HUES64 (cell line): ENCODE results near the gene PRKCZ.

Experiments used
- H3K27ac ChIP-seq: 2 replicates; pipeline ENCODE4 v1.7.0; 2013; ENCODE audit warnings: low read depth, low read length, inconsistent platforms
- H3K27me3 ChIP-seq: 2 replicates; pipeline ENCODE4 v1.6.1; 2013; ENCODE audit warnings: mild to moderate bottlenecking, low read length; ENCODE audit not compliant: insufficient read depth
- H3K36me3 ChIP-seq: 2 replicates; pipeline ENCODE4 v1.6.1; 2013; ENCODE audit warnings: mild to moderate bottlenecking, low read length; ENCODE audit not compliant: insufficient read depth
- H3K4me1 ChIP-seq: 2 replicates; pipeline ENCODE4 v1.6.1; 2013; ENCODE audit warnings: mild to moderate bottlenecking, low read length, moderate library complexity; ENCODE audit not compliant: insufficient read depth
- H3K4me3 ChIP-seq: 2 replicates; pipeline ENCODE4 v1.5.1; 2013; ENCODE audit warnings: mild to moderate bottlenecking, low read length, moderate library complexity
- H3K9ac ChIP-seq: 2 replicates; pipeline ENCODE4 v1.6.1; 2013; ENCODE audit warnings: mild to moderate bottlenecking, low read depth, low read length
- H3K9me3 ChIP-seq: 2 replicates; pipeline ENCODE4 v1.6.1; 2013; ENCODE audit warnings: low read depth, low read length; ENCODE audit not compliant: insufficient read depth
- WGBS: fragments of 150-250, 120-280 bp; methylation state at CpG from one replicate; pipeline ENCODE4 v1.1.7; 2013; ENCODE audit warnings: missing lambda C conversion rate; 5-methylcytosine and 5-hydroxymethylcytosine counted together

Gene PRKCZ

DNA sequence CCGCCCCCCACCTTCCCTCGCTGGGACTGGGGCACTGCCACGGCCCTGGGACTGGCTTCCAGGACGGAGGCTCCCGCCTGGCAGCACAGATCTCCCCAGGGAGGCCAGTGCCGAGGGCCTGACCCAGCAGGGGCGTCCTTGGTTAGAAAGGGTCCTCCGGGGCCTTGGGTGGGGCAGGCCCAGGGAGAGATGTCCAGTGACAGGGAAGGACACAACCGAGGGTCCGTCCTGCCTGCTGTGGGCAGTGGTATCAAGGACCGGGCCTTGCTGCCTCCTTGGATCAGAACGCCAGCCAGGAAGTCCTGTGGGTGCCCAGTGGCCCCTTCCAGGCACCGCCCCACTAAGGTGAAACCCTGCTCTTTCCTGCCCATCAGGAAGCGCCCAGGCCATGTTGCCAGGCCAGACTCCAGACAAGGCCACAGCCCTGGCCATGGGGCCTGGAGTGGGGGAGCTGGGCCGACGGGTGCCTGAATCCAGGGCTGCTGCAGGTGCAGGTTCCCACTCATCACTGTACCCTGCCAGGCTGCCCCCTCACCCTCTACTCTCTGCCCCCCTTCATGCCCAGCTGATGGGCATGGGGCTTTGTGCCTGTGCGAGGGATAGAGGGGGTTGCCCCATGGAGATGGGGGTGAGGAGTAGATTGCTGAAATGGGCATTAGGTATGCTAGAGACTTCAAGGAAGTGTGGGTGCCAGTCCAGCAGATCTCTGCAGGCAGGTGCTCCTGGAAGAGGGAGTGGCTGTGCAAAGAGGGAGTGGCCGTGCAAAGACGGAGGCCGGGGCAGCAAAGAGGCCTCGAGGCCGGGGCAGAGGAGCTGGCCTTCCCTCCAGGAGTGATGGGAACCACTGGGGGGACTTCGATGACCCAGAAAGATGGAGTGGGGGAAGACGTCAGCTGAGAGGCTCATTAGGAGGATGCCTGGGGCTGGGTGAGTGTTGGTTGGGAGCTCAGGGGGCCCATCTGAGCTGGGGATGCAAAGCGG lies 2.2 kb upstream of the PRKCZ start:
- 70% methylated on average over 25 of the region's 25 CpGs for WGBS
- Histone ChIP-seq H3K36me3 (no peaks in the 10 kb centered on the region), H3K27ac (no peak overlapping the region), H3K27me3 (peaks cover 42% of the 10 kb centered on the region), H3K9ac (no peak overlapping the region), H3K4me1 (peaks cover 13% of the 10 kb centered on the region), H3K4me3 (peak overlapping the region; percentile 28; the same call in 1 of the 2 replicates), H3K9me3 (no peaks in the 10 kb centered on the region)

DNA sequence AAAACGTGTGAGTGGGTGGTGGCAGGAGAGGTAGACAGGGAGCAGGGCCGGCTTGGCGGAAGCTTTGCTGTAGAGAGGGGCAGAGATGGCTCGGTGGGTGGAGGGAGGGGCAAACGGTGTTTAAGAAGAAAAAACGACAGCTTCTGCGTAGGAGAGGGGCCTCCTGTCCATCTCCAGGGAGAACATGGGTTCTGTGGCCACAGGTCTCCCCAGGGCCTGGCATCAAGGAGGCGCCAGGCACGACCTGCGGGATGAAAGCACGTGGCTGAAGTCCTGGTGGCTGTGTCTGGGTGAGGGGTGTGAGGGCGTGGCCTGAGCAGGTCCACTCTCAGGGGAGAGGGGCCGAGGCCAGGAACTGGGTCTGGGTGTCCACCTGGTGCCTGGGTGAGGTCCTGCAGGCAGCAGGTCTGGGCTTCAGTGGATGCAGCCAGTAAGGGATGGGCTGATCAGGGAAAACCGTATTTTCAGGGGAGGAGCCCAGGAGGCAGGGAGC lies 940 bp upstream of the PRKCZ start:
- 19% methylated on average over 14 of the region's 14 CpGs for WGBS
- Histone ChIP-seq H3K4me1 (peaks cover 13% of the 10 kb centered on the region), H3K9me3 (no peaks in the 10 kb centered on the region), H3K36me3 (no peaks in the 10 kb centered on the region), H3K4me3 (peak overlapping the region; percentile 73), H3K27me3 (peaks cover 36% of the 10 kb centered on the region), H3K9ac (peak overlapping the region; percentile 78; the same call in 1 of the 2 replicates), H3K27ac (peak overlapping the region; percentile 97; the same call in 1 of the 2 replicates)

DNA sequence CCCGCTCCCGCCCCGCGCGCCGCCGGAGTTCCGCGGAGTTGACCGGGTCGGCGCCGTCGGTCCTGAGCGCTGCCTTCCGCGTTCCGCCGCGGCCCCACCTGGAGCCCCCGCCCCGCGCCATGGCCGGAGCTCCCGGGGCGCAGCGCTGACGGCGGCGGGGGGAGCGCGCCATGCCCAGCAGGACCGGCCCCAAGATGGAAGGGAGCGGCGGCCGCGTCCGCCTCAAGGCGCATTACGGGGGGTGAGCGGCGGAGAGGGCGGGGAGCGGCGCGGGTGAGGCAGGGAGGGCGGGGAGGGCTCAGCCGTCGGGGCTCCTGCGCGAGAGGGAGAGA lies 216 bp downstream of the PRKCZ start:
- H3K9me3 ChIP-seq: no peaks in the 10 kb centered on the region
- WGBS: under 1% methylated on average over 51 of the region's 51 CpGs
- H3K4me1 ChIP-seq: peaks cover 13% of the 10 kb centered on the region
- peaks cover 31% of the 10 kb centered on the region for H3K27me3 ChIP-seq
- H3K4me3 ChIP-seq: peak overlapping the region; percentile 82
- H3K9ac ChIP-seq: peak overlapping the region; percentile 69; the same call in 1 of the 2 replicates
- H3K36me3 ChIP-seq: peaks cover 2% of the 10 kb centered on the region; the same call in 1 of the 2 replicates
- H3K27ac ChIP-seq: no peak overlapping the region

DNA sequence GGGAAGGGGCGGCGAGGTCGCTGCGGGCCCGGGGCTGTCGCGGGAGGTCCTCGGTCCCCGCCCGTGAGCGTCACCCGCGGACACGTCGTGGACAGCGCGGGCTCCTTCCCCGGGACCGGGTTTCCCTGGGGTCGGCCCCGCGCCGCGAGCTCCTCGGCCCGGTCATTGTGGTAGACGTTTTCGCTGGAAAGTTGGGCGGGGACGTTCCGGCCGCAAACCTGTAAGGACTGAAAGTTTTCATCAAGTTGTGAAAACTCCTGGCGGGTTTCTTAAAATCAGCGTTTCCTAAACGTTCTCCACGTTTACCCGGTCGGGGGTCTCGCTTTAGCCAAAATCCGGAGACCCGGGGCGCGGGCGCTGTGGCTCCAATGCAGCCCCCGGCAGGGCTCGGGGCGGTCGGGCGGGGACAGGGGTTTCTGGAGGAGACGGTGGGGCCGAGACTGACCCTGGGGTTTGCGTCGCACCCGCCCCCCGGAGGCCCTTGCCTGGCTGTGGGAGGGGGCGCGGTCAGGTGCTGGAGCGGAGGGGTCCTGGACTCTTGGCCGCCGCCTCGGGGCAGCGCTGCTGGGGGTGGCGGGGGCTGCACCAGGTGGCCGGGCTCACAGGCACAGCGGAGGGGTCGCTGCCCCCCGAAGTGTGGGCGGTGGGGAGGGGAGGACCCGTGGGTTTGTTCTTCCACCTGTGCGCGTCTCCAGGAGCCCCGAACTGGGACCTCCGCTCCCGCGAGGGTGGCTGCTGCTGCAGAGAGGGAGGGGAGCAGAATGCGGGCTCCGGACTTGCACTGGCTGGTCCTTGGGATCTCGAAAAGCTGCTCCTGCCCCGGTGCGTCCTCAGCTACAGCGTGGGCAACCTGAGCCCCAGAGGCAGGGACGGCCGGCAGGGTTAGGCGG lies 827 bp downstream of the PRKCZ start:
- Histone ChIP-seq H3K27me3 (peaks cover 31% of the 10 kb centered on the region), H3K36me3 (peaks cover 8% of the 10 kb centered on the region), H3K4me3 (peak overlapping the region; percentile 82), H3K9me3 (no peaks in the 10 kb centered on the region), H3K4me1 (peaks cover 13% of the 10 kb centered on the region), H3K27ac (no peak overlapping the region), H3K9ac (peak overlapping the region; percentile 69; the same call in 1 of the 2 replicates)
- 6% methylated on average over 84 of the region's 84 CpGs for WGBS

- no peak overlapping the region for H3K9ac ChIP-seq
- peaks cover 29% of the 10 kb centered on the region for H3K27me3 ChIP-seq
- no peak overlapping the region for H3K4me3 ChIP-seq
- WGBS: 79% methylated on average over 16 of the region's 16 CpGs
- peaks cover 16% of the 10 kb centered on the region for H3K36me3 ChIP-seq
- H3K9me3 ChIP-seq: no peaks in the 10 kb centered on the region
- H3K27ac ChIP-seq: no peak overlapping the region
- H3K4me1 ChIP-seq: peaks cover 8% of the 10 kb centered on the region
Observed at GRCh38 chr1:2052054-2052679, 2.0 kb downstream of the PRKCZ start.

GRCh38 chr1:2052756-2053155 lies 2.5 kb downstream of the PRKCZ start:
- H3K36me3 ChIP-seq: peaks cover 19% of the 10 kb centered on the region
- H3K27ac ChIP-seq: no peak overlapping the region
- 92% methylated on average over 10 of the region's 10 CpGs for WGBS
- peaks cover 24% of the 10 kb centered on the region for H3K27me3 ChIP-seq
- no peak overlapping the region for H3K4me3 ChIP-seq
- no peaks in the 10 kb centered on the region for H3K9me3 ChIP-seq
- H3K4me1 ChIP-seq: peaks cover 2% of the 10 kb centered on the region; the same call in 1 of the 2 replicates
- no peak overlapping the region for H3K9ac ChIP-seq

- no peaks in the 10 kb centered on the region for H3K4me1 ChIP-seq
- 93% methylated on average over 17 of the region's 17 CpGs for WGBS
- H3K4me3 ChIP-seq: no peak overlapping the region
- no peak overlapping the region for H3K9ac ChIP-seq
- peaks cover 19% of the 10 kb centered on the region for H3K27me3 ChIP-seq
- H3K27ac ChIP-seq: no peak overlapping the region
- H3K9me3 ChIP-seq: no peaks in the 10 kb centered on the region
- H3K36me3 ChIP-seq: peaks cover 19% of the 10 kb centered on the region
Observed at GRCh38 chr1:2053217-2053616, 3.0 kb downstream of the PRKCZ start.

GRCh38 chr1:2053784-2054376 lies 3.7 kb downstream of the PRKCZ start:
- no peak overlapping the region for H3K27ac ChIP-seq
- peaks cover 14% of the 10 kb centered on the region for H3K27me3 ChIP-seq
- peaks cover 24% of the 10 kb centered on the region for H3K36me3 ChIP-seq
- H3K4me1 ChIP-seq: no peaks in the 10 kb centered on the region
- H3K4me3 ChIP-seq: no peak overlapping the region
- no peak overlapping the region for H3K9ac ChIP-seq
- 96% methylated on average over 12 of the region's 12 CpGs for WGBS
- H3K9me3 ChIP-seq: no peaks in the 10 kb centered on the region

GRCh38 chr1:2054560-2054959 lies 4.3 kb downstream of the PRKCZ start:
- H3K27me3 ChIP-seq: peaks cover 14% of the 10 kb centered on the region
- no peaks in the 10 kb centered on the region for H3K4me1 ChIP-seq
- WGBS: 92% methylated on average over 22 of the region's 22 CpGs
- H3K36me3 ChIP-seq: peaks cover 24% of the 10 kb centered on the region
- no peak overlapping the region for H3K27ac ChIP-seq
- H3K4me3 ChIP-seq: no peak overlapping the region
- H3K9me3 ChIP-seq: no peaks in the 10 kb centered on the region
- H3K9ac ChIP-seq: no peak overlapping the region

GRCh38 chr1:2055911-2056575 lies 5.8 kb downstream of the PRKCZ start:
- Histone ChIP-seq H3K4me1 (no peaks in the 10 kb centered on the region), H3K4me3 (no peak overlapping the region), H3K27ac (no peak overlapping the region), H3K36me3 (peaks cover 24% of the 10 kb centered on the region), H3K9me3 (no peaks in the 10 kb centered on the region), H3K27me3 (peaks cover 9% of the 10 kb centered on the region), H3K9ac (no peak overlapping the region)
- WGBS: 96% methylated on average over 29 of the region's 29 CpGs
